GM21447 (cell line): ENCODE results near the gene ARFIP2.
"Not testable (repeated sequence)": the region's sequence is repeated elsewhere in the genome, so short reads cannot be mapped to it uniquely, and the experiment has no call there.

Source experiments
- ATAC-seq: cut with Tn5 transposase; IDR thresholded peaks from one replicate; pipeline ENCODE4 v1.9.1; 2021; ENCODE audit not compliant: unreplicated experiment

The ARFIP2 gene, protein sequence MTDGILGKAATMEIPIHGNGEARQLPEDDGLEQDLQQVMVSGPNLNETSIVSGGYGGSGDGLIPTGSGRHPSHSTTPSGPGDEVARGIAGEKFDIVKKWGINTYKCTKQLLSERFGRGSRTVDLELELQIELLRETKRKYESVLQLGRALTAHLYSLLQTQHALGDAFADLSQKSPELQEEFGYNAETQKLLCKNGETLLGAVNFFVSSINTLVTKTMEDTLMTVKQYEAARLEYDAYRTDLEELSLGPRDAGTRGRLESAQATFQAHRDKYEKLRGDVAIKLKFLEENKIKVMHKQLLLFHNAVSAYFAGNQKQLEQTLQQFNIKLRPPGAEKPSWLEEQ

DNA sequence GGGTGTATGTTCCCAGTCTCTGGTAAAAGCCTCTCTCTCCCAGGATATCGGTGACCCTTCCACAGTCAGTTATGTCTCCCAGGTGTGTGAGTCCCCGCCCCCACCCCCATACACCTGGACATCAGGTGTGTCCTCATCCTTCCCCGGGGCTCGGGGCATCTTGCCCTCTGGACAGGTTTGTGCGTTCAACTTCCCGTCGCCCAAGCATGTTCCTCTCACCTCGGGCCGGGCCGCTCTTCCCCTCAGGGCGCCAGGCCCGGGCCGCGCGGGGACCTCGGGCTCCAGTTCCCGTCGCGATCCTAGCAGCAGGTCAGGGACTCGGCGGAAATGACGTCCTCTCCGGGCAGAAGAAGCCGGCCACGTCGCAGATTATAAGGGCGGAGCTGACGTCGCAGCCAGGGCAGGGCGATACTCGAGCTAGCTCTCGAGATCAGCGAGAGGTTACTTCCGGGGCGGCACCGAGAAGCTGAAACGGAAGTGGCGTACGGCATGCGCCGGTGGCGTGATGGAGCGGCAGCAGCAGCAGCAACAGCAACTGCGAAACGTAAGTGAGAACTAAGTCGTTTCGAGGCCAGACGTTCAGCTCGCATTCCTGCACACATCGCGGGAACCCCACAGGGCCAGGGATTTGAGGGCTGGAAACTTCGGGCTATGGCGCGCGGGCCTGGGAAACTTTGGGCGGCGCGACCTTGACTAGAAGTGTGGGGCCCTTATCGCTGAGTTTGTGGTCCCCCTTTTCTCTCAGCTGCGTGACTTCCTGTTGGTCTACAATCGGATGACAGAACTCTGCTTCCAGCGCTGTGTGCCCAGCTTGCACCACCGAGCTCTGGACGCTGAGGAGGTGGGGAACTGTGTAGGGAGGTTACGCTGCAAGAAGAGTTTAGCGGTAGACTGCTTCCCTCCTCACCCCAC is at the start of gene ARFIP2, which contains the start of gene TIMM10B:
TSS of gene ARFIP2 (minus strand) at position 320 of the 912 bp plus-strand sequence. CDS start 910 bp downstream, outside the sequence.
TSS of gene TIMM10B (plus strand) at position 490 of the 912 bp plus-strand sequence. CDS start at position 506, 16 bp downstream.
- peak; percentile 98 for ATAC-seq

- ATAC-seq = no peak
Measured at GRCh38 chr11:6530848-6531247, 49.7 kb upstream of the ARFIP2 start.

DNA sequence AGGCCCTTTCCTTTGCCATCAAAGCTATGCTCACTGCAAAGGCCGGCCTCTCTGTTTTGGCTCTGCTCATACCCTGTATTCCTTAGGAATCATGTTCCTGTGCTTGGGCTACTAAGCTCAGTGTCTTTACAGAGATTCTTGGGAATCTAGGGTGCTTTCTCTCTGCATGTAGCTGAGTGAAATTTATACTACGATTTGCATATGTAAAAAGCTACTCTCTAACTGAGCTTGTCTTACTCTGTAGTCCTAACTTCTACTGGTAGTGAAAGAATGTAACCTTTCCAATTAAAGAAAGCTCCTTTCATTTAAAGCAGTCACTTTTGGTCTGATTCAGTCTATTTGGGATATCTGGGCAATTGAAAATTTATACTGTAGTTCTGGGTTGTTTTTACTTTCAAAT is 48.1 kb upstream of the ARFIP2 start:
- no peak for ATAC-seq

- ATAC-seq = peak; percentile 62
Measured at GRCh38 chr11:6526411-6527135, 45.4 kb upstream of the ARFIP2 start.

DNA sequence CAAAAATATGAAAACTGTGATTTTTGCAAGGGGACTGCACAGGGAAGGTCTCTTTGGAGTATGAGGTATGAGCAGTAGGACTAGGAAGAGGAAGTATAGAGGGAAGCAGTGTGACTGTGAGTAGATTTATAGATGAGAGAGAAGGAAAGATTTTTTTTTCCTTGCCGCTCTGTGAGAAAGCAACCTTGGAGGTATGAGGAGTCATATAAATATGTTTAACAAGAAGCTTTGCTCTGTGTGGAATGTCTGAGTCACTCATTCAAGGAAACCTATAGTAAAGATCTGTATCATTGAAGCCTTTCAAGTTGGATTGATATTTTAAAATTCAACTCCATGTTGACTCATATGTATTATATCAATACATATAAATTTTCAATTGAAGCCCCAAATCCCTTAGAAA is 42.1 kb upstream of the ARFIP2 start:
- no peak for ATAC-seq

DNA sequence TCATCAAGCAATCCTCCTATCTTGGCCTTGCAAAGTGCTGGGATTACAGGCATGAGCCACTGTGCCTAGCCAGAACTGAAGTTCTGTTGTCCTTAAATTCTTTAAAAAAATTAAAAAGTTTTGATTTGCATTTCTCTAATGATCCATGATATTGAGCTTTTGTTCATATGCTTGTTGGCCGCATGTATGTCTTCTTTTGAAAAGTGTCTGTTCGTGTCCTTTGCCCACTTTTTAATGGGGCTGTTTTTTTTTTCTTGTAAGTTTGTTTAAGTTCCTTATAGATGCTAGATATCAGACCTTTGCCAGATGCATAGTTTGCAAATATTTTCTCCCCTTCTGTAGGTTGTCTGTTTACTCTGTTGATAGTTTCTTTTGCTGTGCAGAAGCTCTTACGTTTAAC is 40.8 kb upstream of the ARFIP2 start:
- not testable (repeated sequence) for ATAC-seq

DNA sequence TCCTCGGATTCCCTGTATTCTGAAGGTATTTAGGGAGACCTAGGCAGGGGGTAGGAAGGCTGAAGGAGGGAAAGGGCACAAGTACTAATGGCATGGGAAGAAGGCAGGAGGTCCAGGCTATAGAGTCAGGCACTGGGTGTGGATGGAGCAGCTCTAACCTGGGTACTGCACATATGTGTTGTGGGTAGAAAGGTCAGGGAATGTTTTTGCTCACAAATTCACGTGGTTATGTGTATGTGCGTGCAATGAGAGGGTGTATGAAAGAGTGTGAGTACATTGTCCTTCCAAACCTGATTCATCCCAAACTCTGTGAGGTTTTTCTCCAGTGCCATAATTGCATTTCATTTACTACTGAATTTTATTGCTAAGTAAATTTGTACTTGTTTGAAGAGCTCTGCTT is 39.1 kb upstream of the ARFIP2 start:
- no peak for ATAC-seq

DNA sequence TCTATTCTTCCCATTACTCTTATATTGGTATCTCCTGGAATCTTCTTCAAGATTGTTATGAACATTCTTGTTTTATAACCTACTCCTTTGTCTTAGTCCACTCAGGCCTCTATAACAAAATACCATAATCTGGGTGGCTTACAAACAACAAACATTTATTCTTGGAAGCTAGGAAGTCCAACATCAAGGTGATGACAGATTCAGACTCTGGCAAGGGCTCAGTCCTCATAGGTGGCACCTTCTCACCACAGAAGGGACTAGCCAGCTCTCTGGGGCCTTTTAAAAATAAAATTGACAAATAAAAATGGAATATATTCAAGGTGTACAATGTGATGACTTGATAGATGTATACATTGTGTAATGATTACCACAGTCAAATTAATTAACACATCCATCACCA is 35.7 kb upstream of the ARFIP2 start:
- no peak for ATAC-seq

DNA sequence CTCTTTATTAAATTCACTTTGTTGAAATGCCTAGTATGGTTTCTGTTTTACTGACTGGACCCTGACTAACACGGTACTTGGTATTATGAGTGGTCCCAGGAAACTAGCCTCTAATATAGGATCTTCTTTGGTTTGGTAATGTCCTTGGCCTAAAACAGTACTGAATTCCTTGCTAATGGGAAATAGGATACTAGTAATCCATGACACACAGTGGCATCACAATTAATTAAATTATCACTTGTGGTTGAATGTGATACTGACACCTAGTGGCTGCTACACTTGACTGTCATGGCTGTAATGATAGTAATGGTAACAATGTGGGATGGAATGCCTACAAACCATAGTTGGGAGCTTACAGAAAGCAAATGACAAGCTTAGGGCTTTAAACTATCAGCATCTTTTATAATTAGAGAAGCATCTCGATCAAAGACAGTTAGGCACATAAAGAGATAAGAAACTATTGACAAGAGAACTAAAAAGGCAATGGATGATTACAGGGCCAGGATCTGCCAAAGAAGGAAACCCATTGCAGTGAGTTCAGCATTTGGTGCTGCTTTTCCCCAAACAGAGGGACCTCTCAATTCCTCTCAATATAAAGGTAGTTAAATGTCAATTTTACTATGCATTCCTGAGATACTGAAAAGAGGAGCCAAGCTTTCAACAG is 24.6 kb upstream of the ARFIP2 start:
- no peak for ATAC-seq

DNA sequence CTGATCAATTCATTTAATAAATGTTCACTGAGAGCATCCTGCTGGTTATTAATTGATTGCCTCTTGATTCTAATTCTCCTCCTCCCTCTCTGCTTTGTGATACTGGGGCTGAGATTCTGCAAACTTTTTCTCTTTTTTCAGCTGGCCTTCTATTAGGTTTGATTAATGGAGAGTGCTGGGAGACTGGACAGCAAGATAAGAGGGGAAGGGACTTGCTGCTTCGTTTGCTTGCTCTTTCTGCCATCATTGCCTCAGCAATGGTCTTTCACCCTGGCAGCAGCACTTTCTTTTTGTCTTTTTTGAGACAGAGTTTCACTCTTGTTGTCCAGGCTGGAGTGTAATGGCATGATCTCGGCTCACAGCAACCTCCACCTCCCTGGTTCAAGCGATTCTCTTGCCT is 23.0 kb upstream of the ARFIP2 start:
- ATAC-seq = no peak

DNA sequence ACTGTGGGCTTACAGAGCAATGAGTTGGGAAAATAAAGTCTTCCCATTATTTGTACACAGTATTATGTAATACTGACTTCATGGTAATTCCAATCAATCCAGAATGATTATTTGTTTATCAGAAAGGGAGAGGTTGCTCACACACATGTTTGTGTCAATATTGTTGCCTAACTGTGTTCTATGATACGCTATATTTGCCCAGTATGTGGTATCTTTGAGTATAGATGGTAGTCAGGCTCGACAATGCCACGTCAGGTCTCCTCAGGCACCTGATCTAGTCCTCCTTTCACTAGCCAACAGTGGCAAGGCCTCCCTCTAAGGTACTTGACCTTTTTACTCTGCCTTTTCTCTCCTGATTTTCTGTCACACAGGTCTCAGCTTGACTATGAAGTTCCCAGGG is 21.3 kb upstream of the ARFIP2 start:
- ATAC-seq = no peak

DNA sequence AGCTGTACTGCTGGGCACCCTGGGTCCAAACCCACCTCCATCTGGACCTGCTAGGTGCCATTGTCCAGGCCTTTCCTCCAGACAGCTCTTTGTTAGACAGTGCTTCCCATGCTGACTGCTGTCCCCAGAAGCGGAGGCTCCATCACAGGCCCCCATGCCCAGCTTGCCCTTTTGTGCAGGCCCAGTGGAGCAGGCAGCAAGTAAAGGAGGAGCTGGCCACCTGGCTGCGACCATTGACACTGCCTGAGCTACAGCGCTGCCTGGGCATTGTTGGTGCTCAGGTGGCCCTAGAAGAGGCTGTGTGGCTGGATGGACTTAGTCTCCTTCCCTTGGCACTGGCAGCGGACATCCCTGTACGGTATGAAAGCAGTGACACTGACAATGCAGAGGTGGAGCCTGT is 17.4 kb upstream of the ARFIP2 start:
- ATAC-seq = no peak

DNA sequence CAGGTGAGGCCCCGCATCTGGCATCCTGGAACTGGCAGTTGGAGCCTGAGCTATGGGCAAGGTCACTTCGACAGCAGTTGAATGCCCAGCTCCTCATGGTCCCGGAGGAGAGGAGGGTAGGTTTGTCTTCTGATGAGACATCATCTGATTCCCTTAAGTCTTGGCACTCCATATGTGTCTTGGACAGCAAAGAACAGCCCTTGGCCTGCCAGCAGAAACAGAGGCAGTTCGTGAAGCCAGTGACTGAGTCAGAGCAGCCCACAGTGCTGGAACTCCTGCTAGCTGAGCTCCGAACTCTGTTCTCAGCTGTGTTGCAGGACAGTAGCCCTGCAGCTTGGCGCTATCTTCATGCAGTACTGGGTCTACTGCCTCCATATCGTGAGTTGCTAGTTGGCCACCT is 17.0 kb upstream of the ARFIP2 start:
- no peak for ATAC-seq

GRCh38 chr11:6497069-6497839 is 16.1 kb upstream of the ARFIP2 start, which contains the start of gene DNHD1:
Gene DNHD1, plus strand, starts transcription at chr11:6497280. Its CDS starts 936 bp downstream, at chr11:6498216.
- no peak for ATAC-seq

- ATAC-seq = no peak
Measured at GRCh38 chr11:6489306-6489705, 8.2 kb upstream of the ARFIP2 start.

DNA sequence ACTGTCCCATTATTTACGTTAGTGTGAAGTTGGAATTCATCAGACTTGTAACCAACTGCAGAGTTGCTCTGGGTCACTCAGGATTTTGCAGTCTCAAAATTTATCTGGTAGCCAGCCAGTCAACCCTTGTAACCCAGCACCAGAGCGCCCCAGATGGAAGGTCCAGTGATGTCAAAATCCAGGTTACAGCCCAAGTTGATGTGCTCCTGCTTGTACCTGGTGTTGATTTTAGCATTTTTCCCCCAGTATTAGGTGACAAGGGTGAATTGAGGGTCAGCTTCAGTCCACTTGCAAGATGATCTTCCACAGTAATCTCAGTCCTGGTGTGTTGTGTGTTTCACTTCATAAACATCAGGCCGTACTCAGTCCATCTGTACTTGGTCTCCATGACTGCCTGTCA is 7.7 kb upstream of the ARFIP2 start:
- no peak for ATAC-seq

DNA sequence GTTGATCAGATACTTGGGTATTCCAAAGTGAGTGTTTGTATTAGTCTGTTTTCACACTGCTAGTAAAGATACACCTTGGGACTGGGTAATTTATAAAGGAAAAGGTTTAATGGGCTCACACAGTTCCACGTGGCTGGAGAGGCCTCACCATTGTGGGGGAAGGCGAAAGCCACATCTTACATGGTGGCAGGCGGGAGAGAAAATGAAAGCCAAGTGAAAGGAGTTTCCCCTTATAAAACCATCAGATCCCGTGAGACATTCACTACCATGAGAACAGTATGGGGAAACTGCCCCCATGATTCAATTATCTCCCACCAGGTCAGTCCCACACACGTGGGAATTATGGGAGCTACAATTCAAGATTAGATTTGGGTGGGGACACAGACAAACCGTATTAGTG is 7.2 kb upstream of the ARFIP2 start:
- no peak for ATAC-seq

DNA sequence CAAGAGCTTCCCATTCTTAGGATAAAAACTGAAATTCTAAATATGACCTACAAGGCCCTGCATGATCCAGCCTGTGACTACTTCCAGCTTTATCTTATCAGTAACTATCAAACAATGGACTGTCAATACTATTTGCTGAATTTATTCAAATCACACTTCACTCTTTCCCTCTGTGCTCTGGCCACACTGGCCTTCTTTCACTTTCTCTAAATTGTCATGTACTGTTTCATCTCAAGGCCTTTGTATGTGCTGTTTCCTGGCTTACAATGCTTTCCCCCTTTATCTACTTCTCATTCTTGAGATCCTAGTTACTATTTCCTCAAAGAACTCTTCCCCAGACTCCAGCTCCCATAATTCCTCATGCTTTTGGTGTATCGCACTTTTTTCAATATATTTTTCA is 5.8 kb upstream of the ARFIP2 start:
- ATAC-seq = no peak

- no peak for ATAC-seq
Measured at GRCh38 chr11:6486256-6486655, 5.1 kb upstream of the ARFIP2 start.

DNA sequence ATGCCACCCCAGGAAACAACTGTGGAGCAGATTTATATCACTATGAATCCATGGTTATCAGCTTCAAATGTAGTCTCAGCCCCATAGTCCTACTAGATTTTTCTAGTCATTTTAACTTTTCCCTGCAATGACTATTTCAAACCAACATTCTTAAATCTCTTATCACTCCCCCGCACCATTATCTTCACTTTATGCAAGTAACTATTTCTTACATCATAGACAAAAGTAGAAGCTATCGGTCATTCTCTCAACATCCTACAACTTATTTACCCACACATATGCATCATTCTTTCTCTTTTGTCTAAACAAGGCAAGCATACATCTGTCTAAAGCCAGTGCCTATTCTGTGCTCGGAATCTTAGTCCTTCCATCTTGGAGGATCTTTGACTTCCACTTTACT is 4.5 kb upstream of the ARFIP2 start:
- no peak for ATAC-seq
